Activated naive CD4-positive, alpha-beta T cell treated with anti-CD3 and anti-CD28 coated beads, Interleukin-2, amount 50 U/mL, for 72 hours (primary cell): ENCODE data around the gene GRID1. TPM values are rescaled to one million over a fixed set of nuclear protein-coding genes. Genes with fewer than 3 reads are reported as not detected.
"Not testable (repeated sequence)": the region's sequence is repeated elsewhere in the genome, so short reads cannot be mapped to it uniquely, and the experiment has no call there.

Experiments
- ATAC-seq, 2 donors: fragments of 150-1000 bp; cut with Tn5 transposase; 2 replicates each; pipeline ENCODE4 v1.10.0; 2021; ENCODE audit warnings: mild to moderate bottlenecking in 2 of 2, moderate library complexity in 2 of 2
- DNase-seq, 2 donors: peaks; one replicate each; pipeline ENCODE4 v3.0.0; 2021 to 2022; ENCODE audit warnings: low spot score in 2 of 2
- H3K27ac Mint-ChIP-seq, 2 donors: one replicate each; pipeline ENCODE4 v1.8.0; 2022; ENCODE audit warnings: mild to moderate bottlenecking in 2 of 2, mixed read lengths in 2 of 2
- H3K36me3 Mint-ChIP-seq, 2 donors: one replicate each; pipeline ENCODE4 v1.8.0; 2022; ENCODE audit warnings: mixed read lengths in 2 of 2
- H3K9me3 Mint-ChIP-seq, 2 donors: one replicate each; pipeline ENCODE4 v1.8.0; 2022; ENCODE audit warnings: mixed read lengths in 2 of 2
- total RNA-seq, 2 donors: library from RNA; stranded (reverse); gene quantifications; one replicate each; pipeline ENCODE4 v1.2.3, GENCODE V29; 2022

GRID1 gene
- total RNA-seq, 2 donors from 2014 or later = not detected

- ATAC-seq (no peak), DNase-seq (no peak)
- Mint-ChIP-seq H3K27ac (no peak overlapping the region), H3K9me3 (no peaks in the 10 kb centered on the region), H3K36me3 (no peaks in the 10 kb centered on the region)
Measured at GRCh38 chr10:86188796-86189558, 177.6 kb downstream of the GRID1 start.

- no peak overlapping the region for H3K27ac Mint-ChIP-seq
- DNase-seq = no peak
- no peaks in the 10 kb centered on the region for H3K9me3 Mint-ChIP-seq
- no peaks in the 10 kb centered on the region for H3K36me3 Mint-ChIP-seq
- ATAC-seq = no peak
Measured at GRCh38 chr10:86188326-86188725, 178.3 kb downstream of the GRID1 start.

- DNase-seq = no peak
- no peak for ATAC-seq
- Mint-ChIP-seq H3K9me3 (no peaks in the 10 kb centered on the region), H3K27ac (no peak overlapping the region), H3K36me3 (no peaks in the 10 kb centered on the region)
Measured at GRCh38 chr10:86187499-86188239, 178.9 kb downstream of the GRID1 start.

- Mint-ChIP-seq H3K9me3 (no peaks in the 10 kb centered on the region), H3K36me3 (no peaks in the 10 kb centered on the region), H3K27ac (no peak overlapping the region)
- ATAC-seq (peak; percentile 48 to 87), DNase-seq (no peak)
Measured at GRCh38 chr10:86186633-86187032, 180.0 kb downstream of the GRID1 start.

DNA sequence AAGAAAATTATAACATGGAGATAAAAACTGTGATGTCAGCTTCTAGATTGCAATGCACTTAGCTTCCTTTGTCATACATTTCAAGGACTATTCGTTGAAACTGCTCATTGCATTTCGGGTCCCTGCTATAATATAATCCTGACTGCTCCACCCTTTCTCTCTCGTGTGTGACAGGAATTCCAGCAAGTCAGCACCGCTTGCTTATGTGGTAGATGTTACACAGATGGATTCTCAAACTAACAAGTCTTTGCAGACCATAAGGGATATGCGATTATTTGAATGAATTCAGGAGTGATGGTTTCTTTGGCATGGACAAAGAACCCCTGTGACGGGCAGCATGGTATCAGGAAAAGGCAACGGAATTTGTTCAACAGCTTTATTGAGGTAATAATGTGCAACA is 184.0 kb downstream of the GRID1 start:
- ATAC-seq (no peak), DNase-seq (no peak)
- Mint-ChIP-seq H3K9me3 (no peaks in the 10 kb centered on the region), H3K36me3 (no peaks in the 10 kb centered on the region), H3K27ac (no peak overlapping the region)

DNA sequence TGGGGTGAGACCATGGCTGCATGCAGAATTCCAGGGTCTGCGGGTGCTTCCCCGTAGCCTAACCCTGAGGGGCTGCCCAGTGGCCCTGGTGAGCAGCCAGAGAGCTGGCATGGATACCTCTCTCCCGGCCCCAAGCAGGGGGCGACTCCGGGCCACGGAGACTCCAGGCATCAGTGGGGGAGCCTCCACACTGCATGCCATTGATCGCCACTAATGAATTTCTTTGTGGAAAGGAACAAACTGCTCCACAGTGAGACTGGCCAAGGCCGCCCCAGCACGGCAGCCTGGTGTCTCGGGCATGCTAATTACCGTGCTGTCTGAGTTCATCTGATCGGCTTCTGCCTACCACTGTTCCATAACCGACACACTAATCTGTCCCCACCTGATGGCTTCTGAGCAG is 184.4 kb downstream of the GRID1 start:
- ATAC-seq (no peak), DNase-seq (peak in 1 of 2 donors; percentile 33)
- no peaks in the 10 kb centered on the region for H3K9me3 Mint-ChIP-seq
- no peaks in the 10 kb centered on the region for H3K36me3 Mint-ChIP-seq
- no peak overlapping the region for H3K27ac Mint-ChIP-seq

- no peak for DNase-seq
- no peak for ATAC-seq
- H3K27ac Mint-ChIP-seq = no peak overlapping the region
- no peaks in the 10 kb centered on the region for H3K9me3 Mint-ChIP-seq
- no peaks in the 10 kb centered on the region for H3K36me3 Mint-ChIP-seq
Measured at GRCh38 chr10:86180861-86181260, 185.7 kb downstream of the GRID1 start.

GRCh38 chr10:86179961-86180360 is 186.6 kb downstream of the GRID1 start:
- H3K36me3 Mint-ChIP-seq = no peaks in the 10 kb centered on the region
- no peaks in the 10 kb centered on the region for H3K9me3 Mint-ChIP-seq
- ATAC-seq (no peak), DNase-seq (peak in 1 of 2 donors; percentile 33)
- H3K27ac Mint-ChIP-seq = no peak overlapping the region

DNA sequence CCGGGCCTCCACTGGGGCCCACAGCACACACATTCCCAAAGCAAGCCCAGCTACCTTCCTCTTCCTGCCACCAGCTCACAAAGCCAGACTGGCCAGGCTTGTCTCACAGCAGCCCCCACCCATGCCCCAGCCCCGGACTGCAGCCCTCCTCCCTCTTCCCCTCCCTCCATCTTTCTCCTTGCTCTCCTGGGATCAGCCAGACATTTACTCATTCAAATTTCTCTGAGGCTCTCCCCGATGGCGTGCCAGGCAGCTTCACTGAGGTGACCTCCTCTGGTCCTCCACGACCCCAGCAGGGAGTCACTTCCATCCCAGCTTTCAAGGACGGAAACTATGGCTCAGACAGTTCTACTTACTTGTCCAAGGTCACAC is 187.5 kb downstream of the GRID1 start:
- peak in 1 of 2 donors; percentile 25 for DNase-seq
- H3K9me3 Mint-ChIP-seq = no peaks in the 10 kb centered on the region
- H3K36me3 Mint-ChIP-seq = no peaks in the 10 kb centered on the region
- H3K27ac Mint-ChIP-seq = no peak overlapping the region
- ATAC-seq = no peak

GRCh38 chr10:86178401-86179152 is 188.0 kb downstream of the GRID1 start:
- Mint-ChIP-seq H3K36me3 (no peaks in the 10 kb centered on the region), H3K27ac (no peak overlapping the region), H3K9me3 (no peaks in the 10 kb centered on the region)
- DNase-seq (peak in 1 of 2 donors; percentile 26), ATAC-seq (no peak)

DNA sequence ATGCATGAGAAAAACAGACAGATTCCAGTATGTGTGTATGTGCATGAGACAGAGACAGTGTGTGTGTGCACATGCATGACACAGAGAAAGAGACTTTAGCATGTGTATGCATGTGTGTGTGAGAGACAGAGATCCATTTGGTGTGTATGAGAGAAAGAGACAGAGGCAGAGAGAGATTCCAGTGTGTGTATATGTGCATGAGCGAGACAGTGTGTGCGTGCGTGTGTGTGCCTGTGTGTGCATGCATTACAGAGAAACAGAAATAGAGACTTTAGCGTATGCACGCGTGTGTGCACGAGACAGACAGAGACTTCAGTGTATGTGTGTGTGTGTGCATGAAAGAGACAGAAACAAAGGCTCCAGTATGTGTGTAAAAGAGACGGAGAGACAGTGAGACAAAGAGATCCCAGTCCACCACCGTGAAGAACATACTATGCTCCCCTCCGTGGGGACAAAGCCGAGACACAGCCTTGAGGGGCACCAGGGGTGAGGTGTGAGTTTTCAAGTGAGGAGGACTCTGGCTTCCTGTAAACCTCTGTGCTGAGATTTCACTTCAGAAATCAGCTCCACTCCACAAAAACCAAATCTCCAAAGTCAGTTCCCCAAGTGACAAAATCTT is 188.9 kb downstream of the GRID1 start:
- ATAC-seq = no peak
- no peaks in the 10 kb centered on the region for H3K36me3 Mint-ChIP-seq

GRCh38 chr10:86176850-86177536 is 189.6 kb downstream of the GRID1 start:
- H3K9me3 Mint-ChIP-seq = no peaks in the 10 kb centered on the region
- DNase-seq = peak in 1 of 2 donors; percentile 20
- ATAC-seq = no peak

More for the DNA sequence above, 188.9 kb downstream of the GRID1 start:
- Mint-ChIP-seq H3K27ac (no peak overlapping the region), H3K9me3 (no peaks in the 10 kb centered on the region)
- DNase-seq = no peak

GRCh38 chr10:86175476-86175875 is 191.1 kb downstream of the GRID1 start:
- not testable (repeated sequence) for ATAC-seq, DNase-seq, H3K36me3 Mint-ChIP-seq, H3K9me3 Mint-ChIP-seq, H3K27ac Mint-ChIP-seq

More at GRCh38 chr10:86176850-86177536, 189.6 kb downstream of the GRID1 start:
- Mint-ChIP-seq H3K27ac (no peak overlapping the region), H3K36me3 (no peaks in the 10 kb centered on the region)

DNA sequence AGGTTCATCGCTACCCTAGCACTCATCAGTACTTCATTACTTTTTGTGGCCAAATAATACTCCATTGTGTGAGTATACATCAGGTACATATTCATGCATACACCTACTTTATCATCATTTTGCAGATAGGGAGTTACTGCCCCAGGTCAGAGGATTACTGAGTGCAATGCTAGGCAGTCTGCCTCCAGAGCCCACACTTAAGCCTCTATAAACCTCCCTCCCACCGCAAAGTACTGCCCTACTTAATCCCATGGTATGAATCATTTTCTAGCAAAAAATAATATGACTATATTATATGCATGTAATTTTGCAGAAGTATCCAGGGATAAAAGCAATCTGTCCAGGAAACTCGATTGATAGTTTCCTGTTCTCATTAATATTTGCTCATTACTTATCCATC is 194.3 kb downstream of the GRID1 start:
- ATAC-seq = no peak
- no peak overlapping the region for H3K27ac Mint-ChIP-seq

GRCh38 chr10:86170255-86171108 is 196.1 kb downstream of the GRID1 start:
- Mint-ChIP-seq H3K36me3 (no peaks in the 10 kb centered on the region), H3K9me3 (no peaks in the 10 kb centered on the region), H3K27ac (no peak overlapping the region)
- ATAC-seq = no peak
- DNase-seq = peak in 1 of 2 donors; percentile 6

More for the DNA sequence above, 194.3 kb downstream of the GRID1 start:
- Mint-ChIP-seq H3K9me3 (no peaks in the 10 kb centered on the region), H3K36me3 (no peaks in the 10 kb centered on the region)
- DNase-seq = no peak
